HepG2 (cell line): ENCODE results near the gene CHRD. TPM values are rescaled to one million over a fixed set of nuclear protein-coding genes. Genes with fewer than 3 reads are reported as not detected.
"Not testable (repeated sequence)": the region's sequence is repeated elsewhere in the genome, so short reads cannot be mapped to it uniquely, and the experiment has no call there.

Experiments used
- ATAC-seq: fragments of 200-7000 bp; cut with Tn5 transposase; 3 replicates; pipeline ENCODE4 v1.9.1; 2020; ENCODE audit warnings: mild to moderate bottlenecking, moderate library complexity
- BruUV-seq: library from RNA; stranded (reverse); fragments of 400-500 nt; replicated peaks from 2 replicates; lab custom pipeline; 2021; lab: Mats Ljungman, UMichigan
- CTCF ChIA-PET: fragments of 300-600 bp; formaldehyde crosslinking; extraction: SDS; loops from one replicate; lab custom pipeline; 2021; ENCODE audit warnings: low total read pairs, inconsistent platforms, low intra/inter-chr PET ratio; lab: Yijun Ruan, JAX
- POLR2A ChIA-PET: fragments of 350-600 bp; sonication (Branson Sonifier 250); formaldehyde crosslinking; loops from one replicate; lab custom pipeline; 2020; ENCODE audit warnings: antibody characterized with exemption, inconsistent platforms; lab: Yijun Ruan, JAX
- DNase-seq: peaks from one replicate; pipeline ENCODE4 v3.0.0-alpha.2; 2015; ENCODE audit warnings: low spot score
- FAIRE-seq: peaks from 3 replicates; lab custom pipeline; 2011; peaks lifted over from hg19 to GRCh38; lab: Jason Lieb, UNC
- H2AFZ ChIP-seq: one replicate; pipeline ENCODE4 v1.6.1; 2011; ENCODE audit warnings: low read length, inconsistent platforms
- H3K27ac ChIP-seq: fragments of 300-600 bp; 3 replicates; pipeline ENCODE4 v1.8.0; 2011; ENCODE audit warnings: mixed run types, mild to moderate bottlenecking, mixed read lengths, low read length, inconsistent platforms; ENCODE audit not compliant: insufficient read depth; ENCODE audit errors: extremely low read length
- H3K27me3 ChIP-seq, 2 experiments: fragments of 200-600 bp in 1 of 2; 2 replicates in 1 of 2; 3 replicates in 1 of 2; pipeline versions ENCODE4 v1.6.0 to v1.8.0; 2011; ENCODE audit warnings: low read length in 2 of 2, mild to moderate bottlenecking in 2 of 2, moderate library complexity in 2 of 2, inconsistent platforms in 1 of 2; ENCODE audit not compliant: insufficient read depth in 2 of 2, control insufficient read depth in 1 of 2
- H3K36me3 ChIP-seq, 2 experiments: fragments of 200-600 bp in 1 of 2; replicated peaks in 1 of 2; 2 replicates in 1 of 2; 3 replicates in 1 of 2; pipeline versions ENCODE4 v1.5.1 to v1.8.0; 2011; ENCODE audit warnings: low read length in 2 of 2, inconsistent platforms in 1 of 2; ENCODE audit not compliant: insufficient read depth in 2 of 2, control insufficient read depth in 1 of 2
- H3K4me1 ChIP-seq: 2 replicates; pipeline ENCODE4 v1.5.1; 2012; ENCODE audit warnings: low read length, inconsistent platforms; ENCODE audit not compliant: insufficient read depth
- H3K4me2 ChIP-seq: 2 replicates; pipeline ENCODE4 v1.6.0; 2011; ENCODE audit warnings: low read depth, low read length, inconsistent platforms
- H3K4me3 ChIP-seq, 3 experiments: fragments of 200-600 bp in 1 of 3; sonication (generic), shearing (Covaris generic) in 1 of 3; replicated peaks in 1 of 3; 2 replicates each; pipeline ENCODE4 v1.5.1; 2011 to 2016; ENCODE audit warnings: low read length in 3 of 3, inconsistent platforms in 2 of 3, low read depth in 2 of 3, mild to moderate bottlenecking in 2 of 3, control low read depth in 1 of 3, mixed read lengths in 1 of 3; ENCODE audit not compliant: insufficient read depth in 1 of 3
- H3K79me2 ChIP-seq: one replicate; pipeline ENCODE4 v1.6.1; 2011; ENCODE audit warnings: low read length, inconsistent platforms; ENCODE audit not compliant: insufficient read depth
- H3K9ac ChIP-seq: 2 replicates; pipeline ENCODE4 v1.6.0; 2011; ENCODE audit warnings: mild to moderate bottlenecking, low read depth, low read length, inconsistent platforms; ENCODE audit not compliant: insufficient read depth
- H3K9me3 ChIP-seq: 2 replicates; pipeline ENCODE4 v1.5.1; 2012; ENCODE audit warnings: mild to moderate bottlenecking, low read length
- H4K20me1 ChIP-seq: 2 replicates; pipeline ENCODE4 v1.6.0; 2011; ENCODE audit warnings: inconsistent platforms, mild to moderate bottlenecking, low read length, moderate library complexity; ENCODE audit not compliant: insufficient read depth
- MAFK ChIP-seq, 2 experiments: IDR thresholded peaks in 1 of 2; conservative IDR thresholded peaks in 1 of 2; 2 replicates each; pipeline ENCODE4 v1.6.1; 2011; ENCODE audit warnings: improper control_type of control experiment in 2 of 2, low read length in 2 of 2
- RAD51 ChIP-seq: fragments of 450-650 bp; IDR thresholded peaks from 2 replicates; pipeline ENCODE4 v1.6.1; 2016; ENCODE audit warnings: borderline replicate concordance
- STAT5B ChIP-seq: sonication (generic); formaldehyde crosslinking; IDR thresholded peaks from 2 replicates; pipeline ENCODE4 v1.4.0; 2020; ENCODE audit warnings: missing genetic modification reagents
- ZNF564 ChIP-seq: sonication (generic); formaldehyde crosslinking; IDR thresholded peaks from 2 replicates; pipeline ENCODE4 v1.8.1; 2023; ENCODE audit warnings: mild to moderate bottlenecking, missing genetic modification reagents
- ZNF720 ChIP-seq: sonication (generic); formaldehyde crosslinking; IDR thresholded peaks from 2 replicates; pipeline ENCODE4 v1.4.0; 2020; ENCODE audit warnings: missing genetic modification reagents
- WGBS: methylation state at CpG from one replicate; pipeline ENCODE4 v1.1.6; 2017; ENCODE audit warnings: low lambda C conversion rate; 5-methylcytosine and 5-hydroxymethylcytosine counted together
- in situ Hi-C: cut with HindIII; loops from 2 replicates; pipeline ENCODE4 v1.10.0; 2017; ENCODE audit warnings: low pct_unique_long_range_greater_than_20kb; ENCODE audit not compliant: extremely low pct_ligation_motif_present
- intact Hi-C: fragments of 100-400 bp; cut with micrococcal nuclease; formaldehyde crosslinking; loops from one replicate; pipeline ENCODE4 v1.10.0; 2022; ENCODE audit not compliant: unreplicated experiment
- polyA plus RNA-seq, 8 experiments: library from polyadenylated mRNA; depleted of rRNA in 3 of 8; stranded (reverse) in 7 of 8; unstranded in 1 of 8; fragments of >200 nt; fragmentation: Illumina TruSeq in 4 of 8; extraction: Trizol in 4 of 8; gene quantifications; 2 replicates each; pipeline versions ENCODE4 v1.2.1 to v1.2.3, GENCODE V29; 2011 to 2016; ENCODE audit warnings: low read depth in 4 of 8, missing spikeins in 1 of 8, mixed read lengths in 1 of 8; ENCODE audit not compliant: insufficient read depth in 1 of 8
- total RNA-seq, 5 experiments: library from RNA; depleted of rRNA; stranded (reverse); fragments of >200 nt; fragmentation: Illumina TruSeq; extraction: Trizol; gene quantifications; 2 replicates each; pipeline ENCODE4 v1.2.3, GENCODE V29; 2016; ENCODE audit warnings: low read depth in 1 of 5
- TF ChIP-seq, protein P1 (sequence below): sonication (generic); formaldehyde crosslinking; IDR thresholded peaks from 2 replicates; pipeline ENCODE4 v1.4.0; 2020; ENCODE audit warnings: missing genetic modification reagents, mild to moderate bottlenecking, borderline replicate concordance
- TF ChIP-seq, protein P2 (sequence below): sonication (generic); formaldehyde crosslinking; IDR thresholded peaks from 2 replicates; pipeline ENCODE4 v1.5.1; 2020; ENCODE audit warnings: mild to moderate bottlenecking, missing genetic modification reagents, borderline replicate concordance
- TF ChIP-seq, protein P3 (sequence below): sonication (generic); formaldehyde crosslinking; conservative IDR thresholded peaks from 2 replicates; pipeline ENCODE4 v1.8.0; 2022; ENCODE audit warnings: missing genetic modification reagents

CHRD gene
- total and polyA plus RNA-seq, 2 of the 13 experiments (the other 11 are each of a cell fraction or from before 2014, with no cell fraction given), result 22.2 to 35.2 TPM

DNA sequence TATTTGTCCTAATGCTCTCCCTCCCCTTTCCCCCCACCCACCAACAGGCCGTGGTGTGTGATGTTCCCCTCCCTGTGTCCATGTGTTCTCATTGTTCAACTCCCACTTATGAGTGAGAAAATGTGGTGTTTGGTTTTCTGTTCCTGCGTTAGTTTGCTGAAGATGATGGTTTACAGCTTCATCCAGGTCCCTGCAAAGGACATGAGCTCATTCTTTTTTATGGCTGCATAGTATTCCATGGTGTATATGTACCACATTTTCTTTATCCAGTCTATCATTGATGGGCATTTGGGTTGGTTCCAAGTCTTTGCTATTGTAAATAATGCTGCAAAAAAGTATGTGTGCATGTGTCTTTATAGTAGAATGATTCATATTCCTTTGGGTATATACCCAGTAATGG is 53.3 kb downstream of the CHRD start:
- WGBS, result 0% methylated on average over 2 of the region's 2 CpGs
- POLR2A ChIA-PET, H3K79me2 ChIP-seq, H3K36me3 ChIP-seq, H3K4me3 ChIP-seq, H3K4me2 ChIP-seq, BruUV-seq, H3K27ac ChIP-seq, FAIRE-seq, in situ Hi-C loops, H3K9me3 ChIP-seq, H3K4me1 ChIP-seq, CTCF ChIA-PET, H2AFZ ChIP-seq, intact Hi-C loops, H3K27me3 ChIP-seq, H3K9ac ChIP-seq, H4K20me1 ChIP-seq, ATAC-seq, DNase-seq: not testable (repeated sequence)

DNA sequence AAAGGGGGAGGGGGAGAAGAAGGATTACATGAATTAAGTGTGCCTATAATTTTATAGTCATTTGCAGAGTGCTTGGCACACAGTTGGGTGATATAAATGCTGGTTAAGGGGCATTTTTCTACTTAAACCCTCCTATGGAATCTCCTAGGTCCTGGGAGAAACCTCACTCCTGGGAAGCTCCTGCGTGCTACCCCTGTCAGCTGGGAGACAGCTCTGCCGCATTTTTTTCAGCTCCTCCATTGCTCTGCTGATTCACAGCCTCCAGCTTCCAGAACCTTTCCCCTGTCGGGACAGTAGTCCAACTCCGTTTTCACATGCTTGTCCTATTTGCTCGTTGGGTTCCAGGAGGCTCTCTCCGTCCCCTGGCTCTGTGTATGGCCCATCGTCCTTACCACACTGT is 59.2 kb downstream of the CHRD start:
- ATAC-seq, result no peak
- no peak overlapping the region for H3K4me3 ChIP-seq
- no peaks in the 10 kb centered on the region for H4K20me1 ChIP-seq
- FAIRE-seq, result no peak
- in situ Hi-C loops (no loop called here), intact Hi-C loops (no loop called here)
- ChIA-PET CTCF (no interaction called here), POLR2A (no interaction called here)
- no peak overlapping the region for H2AFZ ChIP-seq
- no peaks in the 10 kb centered on the region for H3K9me3 ChIP-seq
- no peak for DNase-seq
- BruUV-seq, result no TSS peak
- no peaks in the 10 kb centered on the region for H3K79me2 ChIP-seq
- no peak overlapping the region for H3K9ac ChIP-seq
- H3K4me2 ChIP-seq, result no peak overlapping the region
- no peaks in the 10 kb centered on the region for H3K36me3 ChIP-seq
- no peaks in the 10 kb centered on the region for H3K27me3 ChIP-seq
- peaks cover 6% of the 10 kb centered on the region; the same call in 1 of the 2 replicates for H3K4me1 ChIP-seq
- no peak overlapping the region for H3K27ac ChIP-seq
- WGBS, result 17% methylated on average over 7 of the region's 7 CpGs
- TF ChIP-seq, protein P1, sequence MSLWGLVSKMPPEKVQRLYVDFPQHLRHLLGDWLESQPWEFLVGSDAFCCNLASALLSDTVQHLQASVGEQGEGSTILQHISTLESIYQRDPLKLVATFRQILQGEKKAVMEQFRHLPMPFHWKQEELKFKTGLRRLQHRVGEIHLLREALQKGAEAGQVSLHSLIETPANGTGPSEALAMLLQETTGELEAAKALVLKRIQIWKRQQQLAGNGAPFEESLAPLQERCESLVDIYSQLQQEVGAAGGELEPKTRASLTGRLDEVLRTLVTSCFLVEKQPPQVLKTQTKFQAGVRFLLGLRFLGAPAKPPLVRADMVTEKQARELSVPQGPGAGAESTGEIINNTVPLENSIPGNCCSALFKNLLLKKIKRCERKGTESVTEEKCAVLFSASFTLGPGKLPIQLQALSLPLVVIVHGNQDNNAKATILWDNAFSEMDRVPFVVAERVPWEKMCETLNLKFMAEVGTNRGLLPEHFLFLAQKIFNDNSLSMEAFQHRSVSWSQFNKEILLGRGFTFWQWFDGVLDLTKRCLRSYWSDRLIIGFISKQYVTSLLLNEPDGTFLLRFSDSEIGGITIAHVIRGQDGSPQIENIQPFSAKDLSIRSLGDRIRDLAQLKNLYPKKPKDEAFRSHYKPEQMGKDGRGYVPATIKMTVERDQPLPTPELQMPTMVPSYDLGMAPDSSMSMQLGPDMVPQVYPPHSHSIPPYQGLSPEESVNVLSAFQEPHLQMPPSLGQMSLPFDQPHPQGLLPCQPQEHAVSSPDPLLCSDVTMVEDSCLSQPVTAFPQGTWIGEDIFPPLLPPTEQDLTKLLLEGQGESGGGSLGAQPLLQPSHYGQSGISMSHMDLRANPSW, result no peak
- TF ChIP-seq, protein P2, sequence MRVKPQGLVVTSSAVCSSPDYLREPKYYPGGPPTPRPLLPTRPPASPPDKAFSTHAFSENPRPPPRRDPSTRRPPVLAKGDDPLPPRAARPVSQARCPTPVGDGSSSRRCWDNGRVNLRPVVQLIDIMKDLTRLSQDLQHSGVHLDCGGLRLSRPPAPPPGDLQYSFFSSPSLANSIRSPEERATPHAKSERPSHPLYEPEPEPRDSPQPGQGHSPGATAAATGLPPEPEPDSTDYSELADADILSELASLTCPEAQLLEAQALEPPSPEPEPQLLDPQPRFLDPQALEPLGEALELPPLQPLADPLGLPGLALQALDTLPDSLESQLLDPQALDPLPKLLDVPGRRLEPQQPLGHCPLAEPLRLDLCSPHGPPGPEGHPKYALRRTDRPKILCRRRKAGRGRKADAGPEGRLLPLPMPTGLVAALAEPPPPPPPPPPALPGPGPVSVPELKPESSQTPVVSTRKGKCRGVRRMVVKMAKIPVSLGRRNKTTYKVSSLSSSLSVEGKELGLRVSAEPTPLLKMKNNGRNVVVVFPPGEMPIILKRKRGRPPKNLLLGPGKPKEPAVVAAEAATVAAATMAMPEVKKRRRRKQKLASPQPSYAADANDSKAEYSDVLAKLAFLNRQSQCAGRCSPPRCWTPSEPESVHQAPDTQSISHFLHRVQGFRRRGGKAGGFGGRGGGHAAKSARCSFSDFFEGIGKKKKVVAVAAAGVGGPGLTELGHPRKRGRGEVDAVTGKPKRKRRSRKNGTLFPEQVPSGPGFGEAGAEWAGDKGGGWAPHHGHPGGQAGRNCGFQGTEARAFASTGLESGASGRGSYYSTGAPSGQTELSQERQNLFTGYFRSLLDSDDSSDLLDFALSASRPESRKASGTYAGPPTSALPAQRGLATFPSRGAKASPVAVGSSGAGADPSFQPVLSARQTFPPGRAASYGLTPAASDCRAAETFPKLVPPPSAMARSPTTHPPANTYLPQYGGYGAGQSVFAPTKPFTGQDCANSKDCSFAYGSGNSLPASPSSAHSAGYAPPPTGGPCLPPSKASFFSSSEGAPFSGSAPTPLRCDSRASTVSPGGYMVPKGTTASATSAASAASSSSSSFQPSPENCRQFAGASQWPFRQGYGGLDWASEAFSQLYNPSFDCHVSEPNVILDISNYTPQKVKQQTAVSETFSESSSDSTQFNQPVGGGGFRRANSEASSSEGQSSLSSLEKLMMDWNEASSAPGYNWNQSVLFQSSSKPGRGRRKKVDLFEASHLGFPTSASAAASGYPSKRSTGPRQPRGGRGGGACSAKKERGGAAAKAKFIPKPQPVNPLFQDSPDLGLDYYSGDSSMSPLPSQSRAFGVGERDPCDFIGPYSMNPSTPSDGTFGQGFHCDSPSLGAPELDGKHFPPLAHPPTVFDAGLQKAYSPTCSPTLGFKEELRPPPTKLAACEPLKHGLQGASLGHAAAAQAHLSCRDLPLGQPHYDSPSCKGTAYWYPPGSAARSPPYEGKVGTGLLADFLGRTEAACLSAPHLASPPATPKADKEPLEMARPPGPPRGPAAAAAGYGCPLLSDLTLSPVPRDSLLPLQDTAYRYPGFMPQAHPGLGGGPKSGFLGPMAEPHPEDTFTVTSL, result no peak
- TF ChIP-seq RAD51 (no peak), STAT5B (no peak), ZNF564 (CRISPR knock-in tag) (no peak), MAFK (conservative IDR thresholded peaks at IDR 0.05 in 1 of 2, IDR thresholded peaks at IDR 0.05 in 1 of 2; ENCODE audit: low read length in 2 of 2) (no peak), ZNF720 (CRISPR knock-in tag) (no peak)
- TF ChIP-seq, protein P3, sequence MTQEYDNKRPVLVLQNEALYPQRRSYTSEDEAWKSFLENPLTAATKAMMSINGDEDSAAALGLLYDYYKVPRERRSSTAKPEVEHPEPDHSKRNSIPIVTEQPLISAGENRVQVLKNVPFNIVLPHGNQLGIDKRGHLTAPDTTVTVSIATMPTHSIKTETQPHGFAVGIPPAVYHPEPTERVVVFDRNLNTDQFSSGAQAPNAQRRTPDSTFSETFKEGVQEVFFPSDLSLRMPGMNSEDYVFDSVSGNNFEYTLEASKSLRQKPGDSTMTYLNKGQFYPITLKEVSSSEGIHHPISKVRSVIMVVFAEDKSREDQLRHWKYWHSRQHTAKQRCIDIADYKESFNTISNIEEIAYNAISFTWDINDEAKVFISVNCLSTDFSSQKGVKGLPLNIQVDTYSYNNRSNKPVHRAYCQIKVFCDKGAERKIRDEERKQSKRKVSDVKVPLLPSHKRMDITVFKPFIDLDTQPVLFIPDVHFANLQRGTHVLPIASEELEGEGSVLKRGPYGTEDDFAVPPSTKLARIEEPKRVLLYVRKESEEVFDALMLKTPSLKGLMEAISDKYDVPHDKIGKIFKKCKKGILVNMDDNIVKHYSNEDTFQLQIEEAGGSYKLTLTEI, result no peak
